HepG2 (cell line): ENCODE data around the gene MCM3AP. TPM values are rescaled to one million over a fixed set of nuclear protein-coding genes. Genes with fewer than 3 reads are reported as not detected.

ENCODE experiments used
- ATRX ChIP-seq: sonication (generic); formaldehyde crosslinking; IDR thresholded peaks from 2 replicates; pipeline ENCODE4 v1.4.0; 2020; ENCODE audit warnings: missing genetic modification reagents, borderline replicate concordance
- BCL3 ChIP-seq: sonication (generic); formaldehyde crosslinking; IDR thresholded peaks from 2 replicates; pipeline ENCODE4 v1.5.1; 2020; ENCODE audit warnings: mild to moderate bottlenecking, missing genetic modification reagents, moderate library complexity
- BHLHE40 ChIP-seq: IDR thresholded peaks from 2 replicates; pipeline ENCODE4 v1.6.1; 2011; ENCODE audit warnings: low read length, improper control_type of control experiment
- CEBPG ChIP-seq: IDR thresholded peaks from 2 replicates; pipeline ENCODE4 v1.6.1; 2016
- ETV5 ChIP-seq: IDR thresholded peaks from 2 replicates; pipeline ENCODE4 v1.6.1; 2018; ENCODE audit warnings: missing biosample characterization, missing genetic modification reagents, inconsistent platforms, borderline replicate concordance
- GLI4 ChIP-seq: sonication (generic); formaldehyde crosslinking; IDR thresholded peaks from 2 replicates; pipeline ENCODE4 v1.5.1; 2020; ENCODE audit warnings: missing genetic modification reagents, mild to moderate bottlenecking, moderate library complexity, borderline replicate concordance
- HDAC6 ChIP-seq: fragments of 200-600 bp; sonication (generic); IDR thresholded peaks from 2 replicates; pipeline ENCODE4 v1.7.0; 2017; ENCODE audit warnings: mild to moderate bottlenecking, antibody characterized with exemption, low read length, low read depth
- MED13 ChIP-seq: sonication (generic); formaldehyde crosslinking; IDR thresholded peaks from 2 replicates; pipeline ENCODE4 v1.5.0; 2020; ENCODE audit warnings: missing genetic modification reagents
- MEIS2 ChIP-seq: sonication (generic); formaldehyde crosslinking; IDR thresholded peaks from 2 replicates; pipeline ENCODE4 v1.9.0; 2021; ENCODE audit warnings: mild to moderate bottlenecking, missing genetic modification reagents
- MLX ChIP-seq: IDR thresholded peaks from 2 replicates; pipeline ENCODE4 v1.6.1; 2016
- MTA1 ChIP-seq: sonication (generic); formaldehyde crosslinking; IDR thresholded peaks from 2 replicates; pipeline ENCODE4 v1.4.0; 2020; ENCODE audit warnings: missing genetic modification reagents, mild to moderate bottlenecking, borderline replicate concordance
- PAWR ChIP-seq: sonication (generic); formaldehyde crosslinking; IDR thresholded peaks from 2 replicates; pipeline ENCODE4 v1.4.0; 2020; ENCODE audit warnings: missing genetic modification reagents, mild to moderate bottlenecking, borderline replicate concordance
- PBX3 ChIP-seq: sonication (generic); formaldehyde crosslinking; IDR thresholded peaks from 2 replicates; pipeline ENCODE4 v1.8.1; 2023; ENCODE audit warnings: missing genetic modification reagents, inconsistent platforms, borderline replicate concordance
- RFX5 ChIP-seq: IDR thresholded peaks from 2 replicates; pipeline ENCODE4 v1.6.1; 2011; ENCODE audit warnings: low read depth, low read length, improper control_type of control experiment
- STAT5B ChIP-seq: sonication (generic); formaldehyde crosslinking; IDR thresholded peaks from 2 replicates; pipeline ENCODE4 v1.4.0; 2020; ENCODE audit warnings: missing genetic modification reagents
- TARDBP ChIP-seq: sonication (generic); formaldehyde crosslinking; IDR thresholded peaks from 2 replicates; pipeline ENCODE4 v1.8.0; 2022; ENCODE audit warnings: mild to moderate bottlenecking, missing genetic modification reagents
- TEAD2 ChIP-seq: sonication (generic); formaldehyde crosslinking; IDR thresholded peaks from 2 replicates; pipeline ENCODE4 v1.9.0; 2021; ENCODE audit warnings: missing genetic modification reagents
- TRIM22 ChIP-seq: fragments of 450-650 bp; IDR thresholded peaks from 2 replicates; pipeline ENCODE4 v1.6.1; 2017
- ZFX ChIP-seq: sonication (generic); formaldehyde crosslinking; IDR thresholded peaks from 2 replicates; pipeline ENCODE4 v1.4.0; 2020; ENCODE audit warnings: mild to moderate bottlenecking, low read depth, missing genetic modification reagents, moderate library complexity
- ZKSCAN5 ChIP-seq: sonication (generic); formaldehyde crosslinking; IDR thresholded peaks from 2 replicates; pipeline ENCODE4 v1.5.1; 2020; ENCODE audit warnings: mild to moderate bottlenecking, missing genetic modification reagents
- ZNF205 ChIP-seq: IDR thresholded peaks from 2 replicates; pipeline ENCODE4 v1.6.1; 2018; ENCODE audit warnings: missing biosample characterization, missing genetic modification reagents
- ZNF329 ChIP-seq: sonication (generic); formaldehyde crosslinking; IDR thresholded peaks from 2 replicates; pipeline ENCODE4 v1.9.0; 2021; ENCODE audit warnings: low read depth, mild to moderate bottlenecking, missing genetic modification reagents
- ZNF501 ChIP-seq: sonication (generic); formaldehyde crosslinking; IDR thresholded peaks from 2 replicates; pipeline ENCODE4 v1.5.1; 2020; ENCODE audit warnings: mild to moderate bottlenecking, moderate library complexity, missing genetic modification reagents
- ZNF589 ChIP-seq: sonication (generic); formaldehyde crosslinking; conservative IDR thresholded peaks from 2 replicates; pipeline ENCODE4 v1.8.0; 2022; ENCODE audit warnings: mild to moderate bottlenecking, moderate library complexity, missing genetic modification reagents
- ZNF605 ChIP-seq: sonication (generic); formaldehyde crosslinking; IDR thresholded peaks from 2 replicates; pipeline ENCODE4 v1.8.0; 2022; ENCODE audit warnings: mild to moderate bottlenecking, missing genetic modification reagents
- ZNF788 ChIP-seq: sonication (generic); formaldehyde crosslinking; IDR thresholded peaks from 2 replicates; pipeline ENCODE4 v1.5.0; 2020; ENCODE audit warnings: mild to moderate bottlenecking, missing genetic modification reagents, borderline replicate concordance
- polyA plus RNA-seq, 8 experiments: library from polyadenylated mRNA; depleted of rRNA in 3 of 8; stranded (reverse) in 7 of 8; unstranded in 1 of 8; fragments of >200 nt; fragmentation: Illumina TruSeq in 4 of 8; extraction: Trizol in 4 of 8; gene quantifications; 2 replicates each; pipeline versions ENCODE4 v1.2.1 to v1.2.3, GENCODE V29; 2011 to 2016; ENCODE audit warnings: low read depth in 4 of 8, missing spikeins in 1 of 8, mixed read lengths in 1 of 8; ENCODE audit not compliant: insufficient read depth in 1 of 8
- total RNA-seq, 5 experiments: library from RNA; depleted of rRNA; stranded (reverse); fragments of >200 nt; fragmentation: Illumina TruSeq; extraction: Trizol; gene quantifications; 2 replicates each; pipeline ENCODE4 v1.2.3, GENCODE V29; 2016; ENCODE audit warnings: low read depth in 1 of 5

Gene MCM3AP
- total and polyA plus RNA-seq, 2 of the 13 experiments (the other 11 are each of a cell fraction or from before 2014, with no cell fraction given), result 27.0 to 54.7 TPM

- TF ChIP-seq PBX3 (CRISPR knock-in tag) (no peak), BHLHE40 (no peak), TRIM22 (no peak), MLX (CRISPR knock-in tag) (no peak), MTA1 (CRISPR knock-in tag) (no peak), GLI4 (CRISPR knock-in tag) (0 out of 2 replicates have a peak, but pooled peaks have one; percentile 43), TARDBP (no peak), ATRX (CRISPR knock-in tag) (no peak), ZNF329 (CRISPR knock-in tag) (no peak), ZNF501 (CRISPR knock-in tag) (0 out of 2 replicates have a peak, but pooled peaks have one; percentile 40), ZNF605 (no peak), BCL3 (no peak), RFX5 (no peak), ETV5 (CRISPR knock-in tag) (no peak), ZNF788 (CRISPR knock-in tag) (peak; percentile 29; the same call in 1 of the 2 replicates), MED13 (CRISPR knock-in tag) (no peak), CEBPG (no peak), STAT5B (CRISPR knock-in tag) (no peak), ZFX (CRISPR knock-in tag) (no peak), ZKSCAN5 (no peak), ZNF205 (CRISPR knock-in tag) (no peak), ZNF589 (CRISPR knock-in tag) (no peak), MEIS2 (CRISPR knock-in tag) (0 out of 2 replicates have a peak, but pooled peaks have one; percentile 22), TEAD2 (CRISPR knock-in tag) (no peak), PAWR (CRISPR knock-in tag) (no peak), HDAC6 (no peak)
These were observed 37.2 kb upstream of the MCM3AP start (continued) for GRCh38 chr21:46322351-46323226.
